ENCODE data around the gene TMEM41B. TPM values are rescaled to one million over a fixed set of nuclear protein-coding genes. Genes with fewer than 3 reads are reported as not detected.
"Not testable (repeated sequence)": the region's sequence is repeated elsewhere in the genome, so short reads cannot be mapped to it uniquely, and the experiment has no call there.

The TMEM41B gene
- 10 to 100 TPM; 17.6 to 21.6 (median 18.0) TPM for total RNA-seq

- peaks cover 34% of the 10 kb centered on the region for H3K4me1 Mint-ChIP-seq (ENCODE audit: low read depth)
- H3K4me3 Mint-ChIP-seq = peak within 1 kb of the TSS; percentile 96
- H3K9me3 Mint-ChIP-seq = no peaks in the 10 kb centered on the region
- ATAC-seq (peak; percentile 97), DNase-seq (peak; percentile 99)
- peaks cover 4% of the 10 kb centered on the region for H3K36me3 Mint-ChIP-seq (ENCODE audit: insufficient read depth)
- peaks cover 7% of the 10 kb centered on the region for H3K27me3 Mint-ChIP-seq (ENCODE audit: low read depth)
These were observed at the start of gene TMEM41B for GRCh38 chr11:9314291-9315077. Gene TMEM41B, minus strand, starts transcription at chr11:9314593. Its CDS starts 152 bp downstream, at chr11:9314441.

- H3K4me1 Mint-ChIP-seq (ENCODE audit: low read depth) = peaks cover 37% of the 10 kb centered on the region
- DNase-seq (no peak), ATAC-seq (no peak)
- H3K27me3 Mint-ChIP-seq (ENCODE audit: low read depth) = no peaks in the 10 kb centered on the region
- H3K36me3 Mint-ChIP-seq (ENCODE audit: insufficient read depth) = no peaks in the 10 kb centered on the region
- H3K4me3 Mint-ChIP-seq = no peak overlapping the region
- H3K9me3 Mint-ChIP-seq = no peaks in the 10 kb centered on the region
These were observed 48.0 kb upstream of the TMEM41B start for GRCh38 chr11:9362393-9362863.

- not testable (repeated sequence) for ATAC-seq; DNase-seq; H3K27me3 Mint-ChIP-seq (ENCODE audit: low read depth); H3K9me3 Mint-ChIP-seq; H3K4me3 Mint-ChIP-seq; H3K36me3 Mint-ChIP-seq (ENCODE audit: insufficient read depth)
- peaks cover 37% of the 10 kb centered on the region for H3K4me1 Mint-ChIP-seq (ENCODE audit: low read depth)
These were observed 46.6 kb upstream of the TMEM41B start for GRCh38 chr11:9360862-9361622.

- no peak overlapping the region for H3K4me3 Mint-ChIP-seq
- H3K4me1 Mint-ChIP-seq (ENCODE audit: low read depth) = peaks cover 8% of the 10 kb centered on the region
- no peaks in the 10 kb centered on the region for H3K9me3 Mint-ChIP-seq
- DNase-seq = no peak
- H3K27me3 Mint-ChIP-seq (ENCODE audit: low read depth) = no peaks in the 10 kb centered on the region
- H3K36me3 Mint-ChIP-seq (ENCODE audit: insufficient read depth) = no peaks in the 10 kb centered on the region
- ATAC-seq = no peak
These were observed 42.6 kb upstream of the TMEM41B start for GRCh38 chr11:9357041-9357440.

GRCh38 chr11:9351321-9351881 is 37.0 kb upstream of the TMEM41B start:
- no peak for ATAC-seq
- DNase-seq = no peak
- H3K4me1 Mint-ChIP-seq (ENCODE audit: low read depth) = peaks cover 9% of the 10 kb centered on the region
- H3K36me3 Mint-ChIP-seq (ENCODE audit: insufficient read depth) = no peaks in the 10 kb centered on the region
- H3K9me3 Mint-ChIP-seq = no peaks in the 10 kb centered on the region
- H3K4me3 Mint-ChIP-seq = no peak overlapping the region
- H3K27me3 Mint-ChIP-seq (ENCODE audit: low read depth) = peaks cover 2% of the 10 kb centered on the region

- H3K9me3 Mint-ChIP-seq; H3K27me3 Mint-ChIP-seq (ENCODE audit: low read depth); DNase-seq; ATAC-seq; H3K36me3 Mint-ChIP-seq (ENCODE audit: insufficient read depth); H3K4me3 Mint-ChIP-seq: not testable (repeated sequence)
- peaks cover 16% of the 10 kb centered on the region for H3K4me1 Mint-ChIP-seq (ENCODE audit: low read depth)
These were observed 33.4 kb upstream of the TMEM41B start for GRCh38 chr11:9347779-9348178.

GRCh38 chr11:9347100-9347499 is 32.7 kb upstream of the TMEM41B start:
- no peak overlapping the region for H3K4me3 Mint-ChIP-seq
- peak; percentile 38 to 62 for ATAC-seq
- H3K4me1 Mint-ChIP-seq (ENCODE audit: low read depth) = peaks cover 16% of the 10 kb centered on the region
- peaks cover 2% of the 10 kb centered on the region for H3K27me3 Mint-ChIP-seq (ENCODE audit: low read depth)
- no peak for DNase-seq
- H3K36me3 Mint-ChIP-seq (ENCODE audit: insufficient read depth) = no peaks in the 10 kb centered on the region
- H3K9me3 Mint-ChIP-seq = no peaks in the 10 kb centered on the region

- no peaks in the 10 kb centered on the region for H3K27me3 Mint-ChIP-seq (ENCODE audit: low read depth)
- no peak overlapping the region for H3K4me3 Mint-ChIP-seq
- no peak for DNase-seq
- no peaks in the 10 kb centered on the region for H3K9me3 Mint-ChIP-seq
- no peak for ATAC-seq
- peaks cover 16% of the 10 kb centered on the region for H3K4me1 Mint-ChIP-seq (ENCODE audit: low read depth)
- no peaks in the 10 kb centered on the region for H3K36me3 Mint-ChIP-seq (ENCODE audit: insufficient read depth)
These were observed 29.8 kb upstream of the TMEM41B start for GRCh38 chr11:9344061-9344680.

- no peak overlapping the region for H3K4me3 Mint-ChIP-seq
- H3K9me3 Mint-ChIP-seq = no peaks in the 10 kb centered on the region
- ATAC-seq (no peak), DNase-seq (no peak)
- no peaks in the 10 kb centered on the region for H3K27me3 Mint-ChIP-seq (ENCODE audit: low read depth)
- no peaks in the 10 kb centered on the region for H3K36me3 Mint-ChIP-seq (ENCODE audit: insufficient read depth)
- peaks cover 7% of the 10 kb centered on the region for H3K4me1 Mint-ChIP-seq (ENCODE audit: low read depth)
These were observed 27.3 kb upstream of the TMEM41B start for GRCh38 chr11:9341638-9342178.

- H3K4me3 Mint-ChIP-seq = no peak overlapping the region
- H3K36me3 Mint-ChIP-seq (ENCODE audit: insufficient read depth) = no peaks in the 10 kb centered on the region
- DNase-seq = no peak
- peaks cover 2% of the 10 kb centered on the region for H3K4me1 Mint-ChIP-seq (ENCODE audit: low read depth)
- H3K9me3 Mint-ChIP-seq = no peaks in the 10 kb centered on the region
- no peaks in the 10 kb centered on the region for H3K27me3 Mint-ChIP-seq (ENCODE audit: low read depth)
- no peak for ATAC-seq
These were observed 18.3 kb upstream of the TMEM41B start for GRCh38 chr11:9332655-9333054.

GRCh38 chr11:9330387-9331384 is 16.3 kb upstream of the TMEM41B start:
- DNase-seq (no peak), ATAC-seq (no peak)
- H3K4me1 Mint-ChIP-seq (ENCODE audit: low read depth) = peaks cover 2% of the 10 kb centered on the region
- H3K4me3 Mint-ChIP-seq = no peak overlapping the region
- no peaks in the 10 kb centered on the region for H3K36me3 Mint-ChIP-seq (ENCODE audit: insufficient read depth)
- H3K27me3 Mint-ChIP-seq (ENCODE audit: low read depth) = no peaks in the 10 kb centered on the region
- H3K9me3 Mint-ChIP-seq = no peaks in the 10 kb centered on the region

- DNase-seq (no peak), ATAC-seq (peak in 1 of 2 donors; percentile 28)
- H3K4me1 Mint-ChIP-seq (ENCODE audit: low read depth) = peaks cover under 1% of the 10 kb centered on the region
- H3K9me3 Mint-ChIP-seq = no peaks in the 10 kb centered on the region
- no peaks in the 10 kb centered on the region for H3K36me3 Mint-ChIP-seq (ENCODE audit: insufficient read depth)
- H3K4me3 Mint-ChIP-seq = no peak overlapping the region
- H3K27me3 Mint-ChIP-seq (ENCODE audit: low read depth) = peaks cover 9% of the 10 kb centered on the region
These were observed 5.7 kb upstream of the TMEM41B start for GRCh38 chr11:9320047-9320446.

- H3K9me3 Mint-ChIP-seq; H3K4me3 Mint-ChIP-seq; H3K36me3 Mint-ChIP-seq (ENCODE audit: insufficient read depth); H3K4me1 Mint-ChIP-seq (ENCODE audit: low read depth); H3K27me3 Mint-ChIP-seq (ENCODE audit: low read depth); DNase-seq; ATAC-seq: not testable (repeated sequence)
These were observed 5.1 kb upstream of the TMEM41B start for GRCh38 chr11:9319377-9320001.

Measured in activated T-cell treated with anti-CD3 and anti-CD28 coated beads, Interleukin-2, amount 50 U/mL, for 4 hours (primary cell).